GM18909 (cell line): ENCODE results near the gene SMG1.
"Not testable (repeated sequence)": the region's sequence is repeated elsewhere in the genome, so short reads cannot be mapped to it uniquely, and the experiment has no call there.

Experiments used
- ATAC-seq: cut with Tn5 transposase; IDR thresholded peaks from one replicate; pipeline ENCODE4 v1.9.1; 2021; ENCODE audit warnings: mild to moderate bottlenecking; ENCODE audit not compliant: unreplicated experiment, poor library complexity

The SMG1 gene

DNA sequence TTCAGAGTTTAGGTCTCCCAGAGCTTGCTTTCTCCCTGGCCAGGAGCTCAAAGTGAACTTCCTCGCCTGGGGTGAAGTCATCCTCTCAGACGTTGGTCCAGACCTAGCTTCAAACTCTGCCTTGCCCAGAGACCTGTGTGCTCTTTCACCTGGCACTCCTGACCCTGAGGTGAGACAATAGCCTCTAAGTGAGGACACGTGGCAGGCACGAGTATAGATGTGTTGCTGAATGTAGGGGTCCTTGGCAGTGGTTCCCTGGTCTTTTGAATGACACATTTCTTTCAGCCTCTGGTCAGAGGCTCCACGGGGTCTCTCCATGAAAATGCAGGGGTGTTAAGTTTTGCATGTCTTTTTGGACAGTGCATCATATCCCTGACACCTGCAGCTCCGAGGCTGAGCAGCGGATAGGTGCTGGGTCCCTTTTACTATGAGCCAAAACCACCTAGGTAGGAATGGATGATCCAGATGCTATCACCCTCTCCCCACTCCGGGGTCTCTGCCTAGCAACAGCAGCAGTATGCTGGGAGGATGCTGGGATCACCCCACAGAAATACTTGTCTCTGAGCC lies 145.7 kb downstream of the SMG1 start:
- ATAC-seq: not testable (repeated sequence)

DNA sequence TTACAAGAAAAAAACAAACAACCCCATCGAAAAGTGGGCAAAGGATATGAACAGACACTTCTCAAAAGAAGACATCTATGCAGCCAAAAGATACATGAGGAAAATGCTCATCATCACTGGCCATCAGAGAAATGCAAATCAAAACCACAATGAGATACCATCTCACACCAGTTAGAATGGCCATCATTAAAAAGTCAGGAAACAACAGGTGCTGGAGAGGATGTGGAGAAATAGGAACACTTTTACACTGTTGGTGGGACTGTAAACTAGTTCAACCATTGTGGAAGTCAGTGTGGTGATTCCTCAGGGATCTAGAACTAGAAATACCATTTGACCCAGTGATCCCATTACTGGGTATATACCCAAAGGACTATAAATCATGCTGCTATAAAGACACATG lies 148.5 kb downstream of the SMG1 start:
- not testable (repeated sequence) for ATAC-seq

DNA sequence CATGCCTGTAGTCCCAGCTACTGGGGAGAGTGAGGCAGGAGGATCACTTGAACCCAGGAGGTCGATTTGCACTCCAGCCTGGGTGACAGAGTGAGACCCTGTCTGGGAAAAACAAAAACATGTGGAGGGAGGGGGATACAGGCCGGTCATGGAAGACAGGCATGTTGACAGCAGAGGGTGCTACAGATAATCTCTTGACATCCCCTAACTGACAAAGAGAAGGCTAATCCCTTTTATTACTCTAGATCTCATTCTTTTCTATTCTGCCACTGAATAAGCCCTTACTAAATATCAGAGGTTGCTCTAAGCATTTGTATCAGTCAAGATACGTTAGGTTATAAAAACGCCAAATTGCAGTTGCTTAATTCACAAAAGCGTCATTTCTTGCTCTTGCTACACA lies 149.9 kb downstream of the SMG1 start:
- ATAC-seq: not testable (repeated sequence)

DNA sequence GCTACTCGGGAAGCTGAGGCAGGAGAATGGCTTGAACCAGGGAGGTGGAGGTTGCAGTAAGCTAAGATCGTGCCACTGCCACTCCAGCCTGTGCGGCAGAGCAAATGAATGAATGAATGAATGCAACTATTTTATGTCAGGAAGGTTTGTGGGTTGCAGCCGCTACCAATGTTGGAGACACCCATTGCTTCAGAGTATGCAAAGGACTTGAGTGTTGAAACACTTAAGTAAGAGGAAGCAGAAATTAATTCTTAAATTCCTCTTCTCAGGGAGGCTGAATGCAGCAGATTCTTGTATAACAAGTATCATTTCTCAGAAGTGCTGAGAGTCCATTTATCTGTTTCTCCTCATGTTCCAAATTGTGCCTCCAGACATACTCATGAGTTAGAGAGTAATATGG lies 151.6 kb downstream of the SMG1 start:
- ATAC-seq: not testable (repeated sequence)

DNA sequence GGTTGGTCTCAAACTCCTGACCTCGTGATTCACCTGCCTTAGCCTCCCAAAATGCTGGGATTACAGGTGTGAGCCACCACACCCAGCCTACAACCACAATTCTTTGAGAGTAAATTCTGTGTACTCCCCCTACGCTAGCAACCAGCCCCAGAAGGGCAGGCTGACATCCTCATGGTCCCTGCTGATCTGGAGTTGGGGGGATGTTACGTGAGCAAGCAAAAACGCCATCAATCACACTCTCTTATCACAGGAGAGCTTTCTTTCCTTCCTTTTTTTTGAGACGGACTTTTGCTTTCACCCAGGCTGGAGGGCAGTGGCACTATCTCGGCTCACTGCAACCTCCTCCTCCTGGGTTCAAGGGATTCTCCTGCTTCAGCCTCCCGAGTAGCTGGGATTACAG lies 154.0 kb downstream of the SMG1 start:
- ATAC-seq: not testable (repeated sequence)

DNA sequence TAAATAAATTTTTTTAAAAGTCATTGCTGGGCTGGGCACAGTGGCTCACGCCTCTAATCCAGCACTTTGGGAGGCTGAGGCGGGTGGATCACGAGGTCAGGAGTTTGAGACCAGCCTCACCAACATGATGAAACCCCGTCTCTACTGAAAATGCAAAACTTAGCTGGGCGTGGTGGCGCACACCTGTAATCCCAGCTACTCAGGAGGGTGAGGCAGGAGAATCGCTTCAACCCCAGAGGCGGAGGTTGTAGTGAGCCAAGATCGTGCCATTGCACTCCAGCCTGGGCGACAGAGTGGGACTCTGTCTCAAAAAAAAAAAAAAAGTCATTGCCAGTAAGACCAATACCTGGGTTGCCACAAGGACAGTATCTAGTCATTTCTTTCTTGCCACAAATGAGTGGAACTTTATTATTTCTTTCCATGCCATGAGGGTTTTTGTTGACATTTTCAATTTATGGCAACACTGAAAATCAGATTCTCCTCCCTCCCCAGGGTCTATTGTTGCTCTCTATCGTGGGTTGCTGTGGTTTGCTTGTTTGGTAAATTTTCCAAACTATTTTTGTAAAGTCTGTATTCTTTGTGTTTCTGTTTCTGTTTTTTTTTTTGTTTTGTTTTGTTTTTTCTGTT lies 155.8 kb downstream of the SMG1 start:
- ATAC-seq: not testable (repeated sequence)

DNA sequence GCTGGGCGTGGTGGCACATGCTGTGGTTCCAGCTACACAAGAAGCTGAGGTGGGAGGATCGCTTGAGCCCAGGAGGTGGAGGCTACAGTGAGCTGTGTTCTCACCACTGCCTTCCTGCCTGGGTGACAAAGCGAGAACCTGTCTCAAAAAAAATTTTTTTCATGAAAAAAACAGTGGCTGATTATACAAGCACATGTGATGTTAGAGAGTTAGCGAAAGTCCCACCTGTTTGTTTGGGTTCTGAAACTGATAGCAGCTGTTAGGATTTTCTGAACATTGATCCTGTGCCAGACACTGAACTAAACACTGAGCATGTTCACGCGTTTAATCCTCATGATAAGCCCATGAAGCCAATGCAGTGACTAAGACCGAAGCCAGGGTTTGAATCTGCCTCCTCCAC lies 159.0 kb downstream of the SMG1 start:
- peak; percentile 68 for ATAC-seq

DNA sequence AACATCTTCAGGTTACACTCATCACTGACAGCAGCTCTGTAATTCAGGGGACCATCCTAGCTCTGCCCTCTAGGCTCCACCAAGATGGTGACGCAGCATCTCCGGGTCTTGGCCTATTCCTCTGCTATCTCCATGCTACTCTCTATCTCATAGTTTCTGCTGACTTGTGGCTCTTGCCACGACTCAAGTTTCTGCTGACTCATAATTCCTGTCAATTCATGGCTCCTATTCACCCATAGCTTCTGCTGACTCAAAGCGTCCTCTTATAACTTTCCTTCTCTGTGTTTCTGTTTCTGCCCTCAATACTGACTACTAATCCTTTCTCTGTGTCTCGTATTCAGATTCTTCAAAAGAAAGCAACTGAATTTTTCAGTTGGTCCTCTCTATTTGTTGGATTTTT lies 163.5 kb downstream of the SMG1 start:
- ATAC-seq: peak; percentile 48

DNA sequence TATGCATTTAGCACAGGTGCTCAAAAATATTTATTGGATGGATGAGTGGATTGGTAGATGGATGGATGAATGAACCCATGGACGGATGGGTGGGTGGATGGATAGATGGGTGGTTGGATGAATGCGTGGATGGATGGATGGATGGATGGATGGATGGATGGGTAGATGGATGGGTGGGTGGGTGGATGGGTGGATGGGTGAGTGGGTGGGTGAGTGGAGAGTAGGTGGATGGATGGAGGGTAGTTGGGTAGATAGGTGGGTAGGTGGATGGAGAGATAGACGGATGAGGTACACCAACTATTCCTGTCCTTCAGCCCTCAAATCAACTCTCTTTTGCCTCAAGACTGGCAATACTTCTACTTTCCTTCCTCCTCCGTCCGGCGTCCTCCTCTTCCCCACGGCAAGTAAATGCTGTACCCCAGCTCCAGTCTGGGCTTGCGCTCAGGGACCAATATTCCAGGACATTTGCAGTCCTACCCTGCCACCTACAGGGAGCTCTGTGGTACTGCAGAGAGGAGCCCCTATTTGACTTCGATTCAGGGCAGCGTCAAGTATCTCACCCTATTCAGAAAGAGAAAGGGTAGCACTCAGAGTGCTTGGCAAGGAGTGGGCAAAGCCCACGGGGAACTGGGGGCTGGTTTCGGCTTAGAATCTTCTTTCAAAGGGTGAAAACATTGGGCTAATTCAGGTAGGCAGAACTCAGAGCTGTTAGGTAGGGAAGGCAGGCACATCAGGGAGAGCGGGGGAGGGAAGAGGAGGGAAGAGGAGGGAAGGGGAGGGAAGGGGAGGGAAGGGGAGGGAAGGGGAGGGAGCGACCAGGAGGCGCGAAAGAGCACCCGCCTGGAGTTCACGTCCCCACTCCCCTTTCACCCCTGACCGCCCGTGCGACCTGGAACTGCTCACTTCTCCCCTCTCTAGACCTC lies 166.3 kb downstream of the SMG1 start:
- ATAC-seq: peak; percentile 56

DNA sequence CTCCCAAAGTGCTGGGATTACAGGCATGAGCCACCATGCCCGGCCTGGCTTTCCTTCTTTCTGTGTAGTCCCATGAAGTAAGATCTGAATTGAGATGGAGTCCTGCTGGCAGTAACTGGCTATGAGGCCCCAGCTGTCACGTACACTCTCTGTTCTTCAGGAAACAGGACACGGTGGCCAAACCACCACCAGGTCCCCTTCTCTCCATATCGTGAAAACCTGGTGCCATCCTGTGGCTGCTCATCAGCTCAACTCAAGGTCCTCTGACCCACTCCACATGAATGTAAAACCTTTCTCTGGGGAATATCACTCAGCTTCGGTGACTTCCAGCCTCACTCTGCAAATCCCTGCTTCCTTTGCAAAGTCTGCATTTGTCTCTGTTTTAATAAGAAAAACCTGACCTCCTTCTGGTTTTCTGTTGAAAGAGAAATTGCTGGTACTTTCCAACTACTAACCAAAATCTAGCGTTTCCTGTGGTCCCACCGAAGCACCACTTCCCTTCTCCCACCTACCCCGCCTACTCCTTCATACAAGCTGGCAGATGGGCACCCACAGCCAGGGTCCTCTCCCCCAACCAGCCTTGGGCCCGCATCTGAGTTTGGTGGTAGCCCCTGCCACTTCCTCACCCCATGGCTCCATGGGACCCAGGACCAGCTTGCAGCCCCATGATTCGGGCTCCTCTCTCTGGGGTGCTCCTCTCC lies 168.1 kb downstream of the SMG1 start:
- ATAC-seq: peak; percentile 51

DNA sequence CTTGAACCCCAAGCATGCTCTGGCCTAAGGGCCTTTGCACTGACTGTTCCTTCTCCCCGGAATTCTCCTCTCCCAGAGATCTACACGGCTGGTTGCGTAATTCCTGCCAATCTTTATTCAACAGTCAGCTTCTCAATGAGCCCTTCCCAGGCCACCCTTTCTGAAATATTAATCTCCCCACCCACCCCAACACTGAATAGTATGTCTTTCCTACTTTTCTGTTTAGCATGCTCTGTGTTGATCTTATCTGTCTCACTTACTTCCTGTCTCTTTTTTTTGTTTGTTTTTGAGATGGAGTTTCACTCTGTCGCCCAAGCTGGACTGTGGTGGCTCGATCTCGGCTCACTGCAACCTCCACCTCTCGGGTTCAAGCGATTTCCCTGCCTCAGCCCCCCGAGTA lies 169.6 kb downstream of the SMG1 start:
- ATAC-seq: not testable (repeated sequence)
